Body of pancreas (tissue), 4 donors: ENCODE data around the gene PLA2G4E. TPM values are rescaled to one million over a fixed set of nuclear protein-coding genes. Genes with fewer than 3 reads are reported as not detected.

ENCODE experiments used
- ATAC-seq: fragments of 150-250 bp; one replicate; pipeline ENCODE4 v1.9.1; 2016
- DNase-seq, 4 donors: peaks; one replicate each; pipeline ENCODE4 v3.0.0-alpha.2; 2019
- H3K27ac ChIP-seq, 4 donors: fragments of 200-600 bp; sonication (generic); 1 replicate in 3 of 4; 2 replicates in 1 of 4; pipeline versions ENCODE4 v1.5.1 to v1.6.1; 2016 to 2019; ENCODE audit warnings: mild to moderate bottlenecking in 1 of 4, mixed read lengths in 1 of 4, moderate library complexity in 1 of 4
- H3K27me3 ChIP-seq, 2 donors: fragments of 200-600 bp; sonication (generic); one replicate each; pipeline ENCODE4 v1.6.0; 2016; ENCODE audit warnings: mild to moderate bottlenecking in 1 of 2
- H3K36me3 ChIP-seq, 2 donors: fragments of 200-600 bp; sonication (generic); replicated peaks in 1 of 2; 2 replicates each; pipeline ENCODE4 v1.5.1; 2016; ENCODE audit warnings: low read depth in 2 of 2; ENCODE audit not compliant: insufficient read depth in 1 of 2
- H3K4me1 ChIP-seq: fragments of 200-600 bp; sonication (generic); one replicate; pipeline ENCODE4 v1.6.0; 2016
- H3K4me3 ChIP-seq, 2 donors: fragments of 200-600 bp; sonication (generic); 1 replicate in 1 of 2; 2 replicates in 1 of 2; pipeline ENCODE4 v1.5.1; 2016 to 2019
- H3K9me3 ChIP-seq, 3 donors: fragments of 200-600 bp; sonication (generic); 1 replicate in 2 of 3; 2 replicates in 1 of 3; pipeline ENCODE4 v1.5.1; 2016
- CTCF ChIP-seq, 7 experiments: fragments of 450-650 bp in 4 of 7; fragments of 200-600 bp in 3 of 7; sonication (generic) in 3 of 7; IDR thresholded peaks; one replicate each; pipeline ENCODE4 v1.5.1; 2016 to 2019; ENCODE audit warnings: antibody characterized with exemption in 7 of 7
- POLR2A ChIP-seq, 3 donors: fragments of 450-650 bp; IDR thresholded peaks; one replicate each; pipeline ENCODE4 v1.6.1; 2016; ENCODE audit warnings: antibody characterized with exemption in 3 of 3, mild to moderate bottlenecking in 2 of 3
- WGBS, 2 donors: methylation state at CpG; one replicate each; pipeline ENCODE4 v1.1.5; 2017; 5-methylcytosine and 5-hydroxymethylcytosine counted together
- intact Hi-C: fragments of 100-400 bp; cut with DNase I; formaldehyde crosslinking; loops from one replicate; pipeline ENCODE4 v1.15.1; 2023
- total RNA-seq, 2 donors: library from RNA; depleted of rRNA; stranded (reverse); fragments of >200 nt; gene quantifications; one replicate each; pipeline ENCODE4 v1.1.0, GENCODE V29; 2016

Gene PLA2G4E
- total RNA-seq, 2 donors from 2014 or later = not detected

GRCh38 chr15:42063122-42063848 lies 42.4 kb upstream of the PLA2G4E start:
- no peak overlapping the region for H3K27ac ChIP-seq
- H3K4me3 ChIP-seq = no peak overlapping the region
- H3K36me3 ChIP-seq = no peaks in the 10 kb centered on the region
- peaks cover 25% of the 10 kb centered on the region for H3K4me1 ChIP-seq
- no peaks in the 10 kb centered on the region for H3K9me3 ChIP-seq
- no peaks in the 10 kb centered on the region for H3K27me3 ChIP-seq
- ATAC-seq = no peak
- DNase-seq = no peak
- intact Hi-C loops = loop anchor here (5.0 kb wide), 1 partner anchor 71 kb away; no protein-coding TSS in a partner anchor
- 85 to 90% methylated on average over 12 of the region's 12 CpGs for WGBS, 2 donors
- TF ChIP-seq CTCF (IDR thresholded peaks at IDR 0.05) (no peak), POLR2A (IDR thresholded peaks at IDR 0.05) (no peak)

GRCh38 chr15:42062284-42062806 lies 41.5 kb upstream of the PLA2G4E start:
- 94 to 95% methylated on average over 5 to 9 of the region's 9 CpGs for WGBS, 2 donors
- ATAC-seq (no peak), DNase-seq (no peak)
- Histone ChIP-seq H3K4me1 (peaks cover 35% of the 10 kb centered on the region), H3K9me3 (no peaks in the 10 kb centered on the region), H3K27ac (no peak overlapping the region), H3K36me3 (no peaks in the 10 kb centered on the region), H3K27me3 (no peaks in the 10 kb centered on the region), H3K4me3 (no peak overlapping the region)
- no peak for TF ChIP-seq CTCF (IDR thresholded peaks at IDR 0.05)
- no peak for TF ChIP-seq POLR2A (IDR thresholded peaks at IDR 0.05)
- intact Hi-C loops = loop anchor here (5.0 kb wide), 1 partner anchor 70 kb away; no protein-coding TSS in a partner anchor

GRCh38 chr15:42060797-42061196 lies 40.0 kb upstream of the PLA2G4E start:
- ATAC-seq (peak; percentile 77), DNase-seq (peak; percentile 81 to 90 (median 89))
- Histone ChIP-seq H3K27me3 (no peaks in the 10 kb centered on the region), H3K27ac (peak overlapping the region; percentile 19 to 63 (median 30)), H3K4me3 (no peak overlapping the region), H3K4me1 (peaks cover 36% of the 10 kb centered on the region), H3K36me3 (no peaks in the 10 kb centered on the region), H3K9me3 (no peaks in the 10 kb centered on the region)
- TF ChIP-seq POLR2A (IDR thresholded peaks at IDR 0.05) (peak in 1 of 3 donors; percentile 13), CTCF (IDR thresholded peaks at IDR 0.05) (no peak)
- intact Hi-C loops = loop anchor here (5.0 kb wide), 1 partner anchor 68 kb away; no protein-coding TSS in a partner anchor
- 30 to 31% methylated on average over 5 of the region's 5 CpGs for WGBS, 2 donors

- 70 to 78% methylated on average over 4 of the region's 4 CpGs for WGBS, 2 donors
- Histone ChIP-seq H3K4me3 (no peak overlapping the region), H3K27me3 (no peaks in the 10 kb centered on the region), H3K9me3 (no peaks in the 10 kb centered on the region), H3K4me1 (peaks cover 36% of the 10 kb centered on the region), H3K27ac (peak overlapping the region; percentile 19 to 63 (median 30)), H3K36me3 (no peaks in the 10 kb centered on the region)
- TF ChIP-seq CTCF (IDR thresholded peaks at IDR 0.05) (no peak), POLR2A (IDR thresholded peaks at IDR 0.05) (no peak)
- DNase-seq (no peak), ATAC-seq (no peak)
- intact Hi-C loops = loop anchor here (5.0 kb wide), 1 partner anchor 68 kb away; no protein-coding TSS in a partner anchor
Observed at GRCh38 chr15:42060477-42060763, 39.6 kb upstream of the PLA2G4E start.
